GM13977 (cell line): Measurements from ENCODE around the gene LDLRAD4.

Source experiments
- DNase-seq: peaks from one replicate; pipeline ENCODE4 v3.0.0; 2012; ENCODE audit warnings: low spot score
- in situ Hi-C: fragments of 300-500 bp; cut with MboI; formaldehyde crosslinking; loops from one replicate; pipeline ENCODE4 v1.12.0; 2022; ENCODE audit warnings: low sequenced_read_pairs, low pct_unique_long_range_greater_than_20kb, mixed read lengths, inconsistent platforms; ENCODE audit not compliant: unreplicated experiment
- TF ChIP-seq, protein P1 (sequence below): IDR thresholded peaks from 2 replicates; pipeline ENCODE4 v1.5.1; 2012; ENCODE audit warnings: mild to moderate bottlenecking, control low read depth; ENCODE audit not compliant: insufficient read depth; ENCODE audit errors: extremely low read depth, missing control alignments

The LDLRAD4 gene

DNA sequence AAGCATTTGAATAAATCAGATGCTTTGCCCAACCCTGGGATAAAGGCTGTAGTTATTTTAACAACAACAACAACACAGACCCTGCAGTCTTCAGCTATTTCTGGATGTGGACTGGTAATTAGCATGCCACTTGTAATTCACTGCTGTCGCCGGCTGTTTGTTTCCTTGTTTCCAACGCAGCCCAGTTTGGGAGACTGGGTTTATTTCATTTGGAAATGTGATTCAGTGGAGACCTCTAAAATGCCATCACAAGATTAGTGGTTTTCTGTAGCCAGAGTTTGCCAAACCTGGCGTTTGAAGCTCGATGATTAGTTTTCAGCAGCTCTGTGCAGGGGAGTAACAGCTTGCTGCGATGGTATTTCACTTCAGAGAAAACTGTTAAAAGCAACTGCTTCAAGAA, 83.5 kb downstream of the LDLRAD4 start:
- in situ Hi-C loops = no loop called here
- TF ChIP-seq, protein P1, sequence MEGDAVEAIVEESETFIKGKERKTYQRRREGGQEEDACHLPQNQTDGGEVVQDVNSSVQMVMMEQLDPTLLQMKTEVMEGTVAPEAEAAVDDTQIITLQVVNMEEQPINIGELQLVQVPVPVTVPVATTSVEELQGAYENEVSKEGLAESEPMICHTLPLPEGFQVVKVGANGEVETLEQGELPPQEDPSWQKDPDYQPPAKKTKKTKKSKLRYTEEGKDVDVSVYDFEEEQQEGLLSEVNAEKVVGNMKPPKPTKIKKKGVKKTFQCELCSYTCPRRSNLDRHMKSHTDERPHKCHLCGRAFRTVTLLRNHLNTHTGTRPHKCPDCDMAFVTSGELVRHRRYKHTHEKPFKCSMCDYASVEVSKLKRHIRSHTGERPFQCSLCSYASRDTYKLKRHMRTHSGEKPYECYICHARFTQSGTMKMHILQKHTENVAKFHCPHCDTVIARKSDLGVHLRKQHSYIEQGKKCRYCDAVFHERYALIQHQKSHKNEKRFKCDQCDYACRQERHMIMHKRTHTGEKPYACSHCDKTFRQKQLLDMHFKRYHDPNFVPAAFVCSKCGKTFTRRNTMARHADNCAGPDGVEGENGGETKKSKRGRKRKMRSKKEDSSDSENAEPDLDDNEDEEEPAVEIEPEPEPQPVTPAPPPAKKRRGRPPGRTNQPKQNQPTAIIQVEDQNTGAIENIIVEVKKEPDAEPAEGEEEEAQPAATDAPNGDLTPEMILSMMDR = no peak
- no peak for DNase-seq

DNA sequence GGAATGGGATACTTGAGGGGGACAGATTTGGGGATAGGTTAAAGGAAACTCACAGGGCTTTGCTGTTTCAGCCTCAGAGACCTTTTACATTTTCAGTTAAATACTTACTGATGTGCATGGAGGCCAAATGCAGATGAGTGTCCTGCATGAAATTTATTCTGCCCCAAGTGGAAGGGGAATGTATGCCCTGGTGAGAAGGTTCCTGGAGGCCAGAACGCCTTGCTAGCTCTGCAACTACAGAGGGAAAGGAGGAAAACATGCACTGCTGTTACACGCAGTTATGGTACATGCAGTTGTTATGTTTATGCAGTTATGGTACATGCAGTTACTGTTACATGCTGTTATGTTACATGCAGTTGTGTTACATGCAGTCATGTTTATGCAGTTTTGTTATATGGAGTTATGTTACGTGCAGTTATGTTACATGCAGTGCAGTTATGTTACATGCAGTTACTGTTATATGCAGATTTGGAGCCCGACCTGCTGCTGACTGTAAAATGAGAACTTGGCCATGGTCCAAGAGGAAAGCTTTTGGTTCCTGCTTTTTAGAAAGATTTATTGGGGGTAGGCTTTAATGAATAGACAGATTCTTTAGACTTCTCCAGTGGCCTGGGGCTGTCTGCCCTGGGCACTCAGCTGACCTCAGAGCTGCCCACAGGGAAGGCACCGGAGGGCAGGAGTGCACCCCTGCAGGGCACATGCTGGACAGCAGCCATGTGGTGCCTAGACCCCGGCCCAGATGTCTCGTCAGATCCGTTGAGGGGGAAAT, 84.1 kb downstream of the LDLRAD4 start:
- TF ChIP-seq, protein P1 = no peak
- no peak for DNase-seq
- in situ Hi-C loops = no loop called here

DNA sequence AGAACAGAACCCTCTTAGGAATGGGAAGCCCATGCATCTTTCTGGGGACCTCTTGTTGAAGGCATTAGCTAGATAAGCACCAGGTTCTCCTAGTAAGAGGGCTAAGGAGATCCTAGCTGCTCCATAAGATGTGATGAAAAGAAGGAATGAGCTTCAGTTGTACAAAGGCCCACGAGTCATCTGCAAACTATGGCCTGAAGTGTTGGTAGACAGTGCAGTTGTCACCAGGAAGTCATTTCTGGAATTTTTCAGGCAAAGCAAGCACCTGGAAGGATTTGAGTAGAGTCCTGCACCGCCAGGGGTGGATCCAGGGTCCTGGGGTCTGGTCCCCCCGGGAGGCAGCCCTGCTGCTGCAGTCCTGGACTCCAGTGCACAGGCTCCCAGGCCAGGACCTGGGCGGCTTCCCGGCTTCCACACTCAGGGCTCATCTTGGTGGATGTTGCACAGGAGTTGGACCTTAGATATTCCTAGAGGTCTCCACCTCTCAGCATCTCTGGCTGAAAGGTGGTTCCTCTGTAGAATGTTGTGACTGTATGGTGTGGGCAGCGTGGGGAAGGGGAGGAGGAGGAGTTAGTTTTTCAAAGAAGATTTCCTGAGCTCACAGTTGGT, 85.3 kb downstream of the LDLRAD4 start:
- in situ Hi-C loops = no loop called here
- TF ChIP-seq, protein P1 = no peak

DNA sequence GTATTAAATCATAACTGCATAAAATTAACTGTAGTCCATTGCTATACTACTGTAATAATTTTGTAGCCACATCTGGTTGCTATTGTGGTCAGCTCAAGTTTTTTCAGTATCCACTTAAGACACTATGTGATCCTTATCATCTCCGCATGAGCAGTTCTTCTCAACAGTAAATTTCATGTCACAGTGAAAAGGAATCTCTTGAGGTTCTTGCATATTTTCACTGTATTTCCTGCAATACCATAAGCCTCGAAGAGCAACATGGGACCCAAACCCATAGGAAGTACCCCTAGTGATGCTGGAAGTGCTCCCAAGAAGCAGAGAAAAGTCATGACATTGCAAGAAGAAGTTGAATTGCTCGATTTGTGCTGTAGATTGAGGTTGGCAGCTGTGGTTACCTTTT, 86.7 kb downstream of the LDLRAD4 start:
- no peak for DNase-seq
- in situ Hi-C loops = no loop called here
- TF ChIP-seq, protein P1 = no peak

More for the DNA sequence above, 85.3 kb downstream of the LDLRAD4 start:
- no peak for DNase-seq

DNA sequence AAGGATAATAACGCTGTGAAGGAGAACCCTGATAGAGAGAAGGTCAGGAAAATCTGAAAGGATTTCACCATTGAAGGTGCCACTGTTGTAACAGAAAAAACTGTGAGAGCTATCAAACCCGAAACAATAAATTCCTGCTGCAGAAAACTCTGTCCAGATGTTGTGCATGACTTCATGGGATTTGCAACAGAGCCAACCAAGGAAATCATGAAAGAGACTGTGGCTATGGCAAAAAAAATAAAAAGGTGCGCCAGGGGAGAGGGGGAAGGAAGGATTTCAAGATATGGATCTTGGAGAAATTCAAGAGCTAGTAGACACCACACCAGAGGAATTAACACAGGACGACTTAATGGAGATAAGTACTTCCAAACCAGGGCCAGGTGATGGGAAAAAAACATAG, 88.0 kb downstream of the LDLRAD4 start:
- TF ChIP-seq, protein P1 = no peak
- DNase-seq = no peak
- in situ Hi-C loops = no loop called here

DNA sequence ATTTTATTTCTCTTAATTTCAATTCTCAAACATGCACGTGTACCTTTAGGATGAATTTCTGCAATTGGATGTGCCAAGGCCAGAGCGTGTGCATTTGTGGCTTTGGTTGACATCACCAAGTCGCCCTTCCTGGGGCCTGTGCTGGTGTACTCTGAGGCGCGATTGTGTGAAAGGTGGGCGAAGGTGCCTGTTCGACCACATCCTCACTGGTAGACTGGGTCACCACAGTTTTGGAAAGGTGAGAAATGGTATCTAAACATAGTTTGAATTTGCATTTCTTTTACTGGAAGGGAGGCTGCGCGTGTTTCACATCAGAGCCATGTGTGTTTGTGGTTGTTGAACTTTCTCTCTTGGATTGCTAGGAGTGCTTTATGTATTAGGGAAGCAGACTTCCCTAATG, 89.8 kb downstream of the LDLRAD4 start:
- in situ Hi-C loops = no loop called here

More for the DNA sequence above, 89.8 kb downstream of the LDLRAD4 start:
- DNase-seq = no peak
- TF ChIP-seq, protein P1 = no peak
